GM12878 (cell line): ENCODE results near the gene ABHD12B. TPM values are rescaled to one million over a fixed set of nuclear protein-coding genes. Genes with fewer than 3 reads are reported as not detected.

ENCODE experiments used
- ATAC-seq: fragments of 200-7000 bp; cut with Tn5 transposase; 3 replicates; pipeline ENCODE4 v1.9.1; 2020; ENCODE audit warnings: mild to moderate bottlenecking, moderate library complexity
- BruUV-seq: library from RNA; stranded (reverse); fragments of 400-500 nt; replicated peaks from 2 replicates; lab custom pipeline; 2021; lab: Mats Ljungman, UMichigan
- CTCF ChIA-PET: fragments of 300-600 bp; sonication (Branson Sonifier 250); formaldehyde crosslinking; extraction: SDS; loops from one replicate; lab custom pipeline; 2021; ENCODE audit warnings: inconsistent platforms; lab: Yijun Ruan, JAX
- POLR2A ChIA-PET: fragments of 350-600 bp; formaldehyde crosslinking; extraction: SDS; loops from one replicate; lab custom pipeline; 2021; ENCODE audit warnings: inconsistent platforms; lab: Charles Lee
- RAD21 ChIA-PET: fragments of 300-600 bp; sonication (Branson Sonifier 250); formaldehyde crosslinking; loops from one replicate; lab custom pipeline; 2023; ENCODE audit warnings: antibody characterized with exemption; ENCODE audit not compliant: unreplicated experiment; lab: Charles Lee
- SMC1A ChIA-PET: fragments of 300-600 bp; sonication (Branson Sonifier 250); formaldehyde crosslinking; loops from one replicate; lab custom pipeline; 2023; ENCODE audit not compliant: unreplicated experiment, uncharacterized antibody; lab: Charles Lee
- DNase-seq: peaks from one replicate; pipeline ENCODE4 v3.0.0-alpha.2; 2011; ENCODE audit warnings: low read depth, low spot score
- FAIRE-seq: peaks from 3 replicates; lab custom pipeline; 2011; peaks lifted over from hg19 to GRCh38; lab: Jason Lieb, UNC
- H2AFZ ChIP-seq: 2 replicates; pipeline ENCODE4 v1.6.0; 2011; ENCODE audit warnings: low read depth, low read length, control low read depth; ENCODE audit not compliant: control insufficient read depth
- H3K27ac ChIP-seq: 2 replicates; pipeline ENCODE4 v1.5.1; 2011; ENCODE audit warnings: control low read depth; ENCODE audit not compliant: control insufficient read depth, insufficient read depth
- H3K27me3 ChIP-seq, 2 experiments: replicated peaks in 1 of 2; 2 replicates each; pipeline versions ENCODE4 v1.6.0 to v1.6.1; 2011; ENCODE audit warnings: low read length in 1 of 2; ENCODE audit not compliant: control insufficient read depth in 2 of 2, insufficient read depth in 2 of 2
- H3K36me3 ChIP-seq, 2 experiments: 2 replicates each; pipeline ENCODE4 v1.5.1; 2011; ENCODE audit warnings: low read length in 1 of 2; ENCODE audit not compliant: control insufficient read depth in 2 of 2, insufficient read depth in 2 of 2
- H3K4me1 ChIP-seq: 2 replicates; pipeline ENCODE4 v1.6.1; 2011; ENCODE audit warnings: mild to moderate bottlenecking, low read length, moderate library complexity, mixed read lengths; ENCODE audit not compliant: control insufficient read depth, insufficient read depth
- H3K4me2 ChIP-seq: 2 replicates; pipeline ENCODE4 v1.6.0; 2011; ENCODE audit warnings: control low read depth; ENCODE audit not compliant: control insufficient read depth, insufficient read depth
- H3K4me3 ChIP-seq: fragments of 200-600 bp; sonication (generic); 2 replicates; pipeline ENCODE4 v1.5.1; 2016
- H3K79me2 ChIP-seq: 2 replicates; pipeline ENCODE4 v1.6.0; 2011; ENCODE audit warnings: low read length; ENCODE audit not compliant: control insufficient read depth, insufficient read depth
- H3K9ac ChIP-seq: 2 replicates; pipeline ENCODE4 v1.8.0; 2011; ENCODE audit warnings: low read length, control low read depth, mixed read lengths; ENCODE audit not compliant: control insufficient read depth, insufficient read depth
- H3K9me3 ChIP-seq: replicated peaks from 3 replicates; pipeline ENCODE4 v1.5.1; 2011; ENCODE audit warnings: mild to moderate bottlenecking, low read length; ENCODE audit not compliant: control insufficient read depth, insufficient read depth
- H4K20me1 ChIP-seq: 2 replicates; pipeline ENCODE4 v1.6.0; 2011; ENCODE audit not compliant: control insufficient read depth, insufficient read depth
- BHLHE40 ChIP-seq, 2 experiments: fragments of 450-650 bp in 1 of 2; IDR thresholded peaks; 2 replicates each; pipeline ENCODE4 v1.6.1; 2011 to 2017; ENCODE audit warnings: low read depth in 2 of 2, borderline replicate concordance in 1 of 2, improper control_type of control experiment in 1 of 2, low read length in 1 of 2, mild to moderate bottlenecking in 1 of 2
- BRCA1 ChIP-seq: IDR thresholded peaks from 2 replicates; pipeline ENCODE4 v1.6.1; 2011; ENCODE audit warnings: low read depth, low read length, improper control_type of control experiment
- DPF2 ChIP-seq: fragments of 450-650 bp; IDR thresholded peaks from 2 replicates; pipeline ENCODE4 v1.6.1; 2017; ENCODE audit warnings: mild to moderate bottlenecking
- IKZF2 ChIP-seq, 2 experiments: fragments of 450-650 bp; IDR thresholded peaks; 2 replicates each; pipeline ENCODE4 v1.6.1; 2017; ENCODE audit warnings: mild to moderate bottlenecking in 2 of 2, moderate library complexity in 2 of 2
- MAX ChIP-seq: IDR thresholded peaks from 2 replicates; pipeline ENCODE4 v1.6.1; 2012; ENCODE audit warnings: low read depth, low read length, improper control_type of control experiment
- MEF2B ChIP-seq: fragments of 450-650 bp; IDR thresholded peaks from 2 replicates; pipeline ENCODE4 v1.6.1; 2018; ENCODE audit warnings: mild to moderate bottlenecking, moderate library complexity; ENCODE audit not compliant: partially characterized antibody, poor library complexity, severe bottlenecking
- MXI1 ChIP-seq: fragments of 150-350 bp; IDR thresholded peaks from 2 replicates; pipeline ENCODE4 v1.6.1; 2011; ENCODE audit warnings: low read depth, mild to moderate bottlenecking, inconsistent platforms, low read length, improper control_type of control experiment
- NBN ChIP-seq: fragments of 450-650 bp; IDR thresholded peaks from 2 replicates; pipeline ENCODE4 v1.6.1; 2016
- NR2F1 ChIP-seq: fragments of 450-650 bp; conservative IDR thresholded peaks from 2 replicates; pipeline ENCODE4 v1.6.1; 2017; ENCODE audit warnings: mild to moderate bottlenecking
- POLR2AphosphoS2 ChIP-seq: IDR thresholded peaks from 2 replicates; pipeline ENCODE4 v1.6.1; 2011; ENCODE audit warnings: low read depth, mild to moderate bottlenecking, low read length, improper control_type of control experiment, moderate library complexity
- RAD51 ChIP-seq: fragments of 450-650 bp; IDR thresholded peaks from 2 replicates; pipeline ENCODE4 v1.6.1; 2016; ENCODE audit warnings: moderate library complexity, mild to moderate bottlenecking, inconsistent platforms
- TAF1 ChIP-seq: IDR thresholded peaks from 2 replicates; pipeline ENCODE4 v1.6.1; 2011; ENCODE audit warnings: mild to moderate bottlenecking, low read depth, low read length, borderline replicate concordance
- ZNF687 ChIP-seq: fragments of 450-650 bp; IDR thresholded peaks from 2 replicates; pipeline ENCODE4 v1.6.1; 2017; ENCODE audit warnings: mild to moderate bottlenecking, moderate library complexity
- WGBS: methylation state at CpG from one replicate; pipeline ENCODE4 v1.1.6; 2016; ENCODE audit warnings: low lambda C conversion rate; ENCODE audit not compliant: insufficient replicate concordance, insufficient coverage; ENCODE audit errors: missing lambda C conversion rate; 5-methylcytosine and 5-hydroxymethylcytosine counted together
- in situ Hi-C: fragments of 300-500 bp; cut with MboI; formaldehyde crosslinking; loops from 9 replicates; pipeline ENCODE4 v1.14.3; 2018; ENCODE audit warnings: mixed read lengths
- intact Hi-C: fragments of 100-400 bp; cut with micrococcal nuclease; formaldehyde crosslinking; loops from one replicate; pipeline ENCODE4 v1.14.2; 2022; ENCODE audit not compliant: unreplicated experiment
- polyA plus RNA-seq, 11 experiments: library from polyadenylated mRNA; depleted of rRNA in 4 of 11; unstranded in 6 of 11; stranded (reverse) in 5 of 11; fragments of >200 nt; fragmentation: Nextera tagmentation in 4 of 11; fragmentation: Illumina TruSeq in 1 of 11; extraction: Ambion mirVana in 4 of 11; extraction: Trizol in 1 of 11; gene quantifications; 1 replicate in 1 of 11; 2 replicates in 10 of 11; pipeline versions ENCODE4 v1.2.1 to v1.2.3, GENCODE V29; 2011 to 2016; ENCODE audit warnings: inconsistent platforms in 2 of 11, missing spikeins in 2 of 11, low read depth in 1 of 11
- total RNA-seq, 4 experiments: library from RNA; depleted of rRNA in 3 of 4; stranded (reverse); fragments of >200 nt in 3 of 4; fragmentation: Illumina TruSeq in 1 of 4; extraction: Trizol in 1 of 4; gene quantifications; 2 replicates each; pipeline versions ENCODE4 v1.2.1 to v1.2.3, GENCODE V29; 2013 to 2021
- TF ChIP-seq, protein P1 (sequence below): fragments of 450-650 bp; IDR thresholded peaks from 2 replicates; pipeline ENCODE4 v1.6.1; 2017; ENCODE audit warnings: mild to moderate bottlenecking, moderate library complexity

Gene ABHD12B
- total and polyA plus RNA-seq, 10 of the 15 experiments (the other 5 are each of a cell fraction or from before 2014, with no cell fraction given), result not detected

DNA sequence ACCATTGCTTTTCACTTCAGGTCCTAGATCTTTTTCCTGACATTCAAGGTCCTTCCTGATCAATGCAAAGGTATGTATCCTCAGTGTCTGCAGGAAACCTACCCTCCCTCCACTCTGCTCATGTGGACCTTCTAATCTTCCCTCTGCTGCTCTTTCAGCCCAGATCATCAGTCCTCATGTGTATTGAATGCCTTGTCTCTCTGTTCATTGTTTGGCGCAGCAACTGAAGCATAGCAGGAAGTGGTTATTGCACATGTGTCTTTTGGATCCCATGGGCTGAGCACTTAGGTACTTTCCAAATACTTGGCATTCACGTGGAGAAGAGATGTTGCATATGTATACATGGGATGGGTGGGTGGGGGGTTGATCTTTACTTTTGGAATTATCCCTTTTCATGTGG, 36.6 kb upstream of the ABHD12B start:
- intact Hi-C loops, result loop anchor here (1.0 kb wide), 1 partner anchor 24 kb away; no protein-coding TSS in a partner anchor
- peak overlapping the region; percentile 51 for H3K27ac ChIP-seq
- H3K4me3 ChIP-seq, result no peak overlapping the region
- H3K9me3 ChIP-seq, result no peaks in the 10 kb centered on the region
- WGBS, result 0% methylated on average over 2 of the region's 2 CpGs
- no peak overlapping the region for H3K9ac ChIP-seq
- H3K4me1 ChIP-seq, result peaks cover 24% of the 10 kb centered on the region
- SMC1A ChIA-PET, result interaction anchor here (0.9 to 5.8 kb wide), 3 partner anchors 12 to 24 kb away, joined by 3 to 48 read pairs (median 3); no protein-coding TSS in a partner anchor
- CTCF ChIA-PET, result interaction anchor here (1.9 kb wide), 1 partner anchor 25 kb away, joined by 12 read pairs; no protein-coding TSS in a partner anchor
- H3K36me3 ChIP-seq, result no peaks in the 10 kb centered on the region
- H3K4me2 ChIP-seq, result peak overlapping the region; percentile 26
- no peaks in the 10 kb centered on the region for H4K20me1 ChIP-seq
- H3K27me3 ChIP-seq, result no peaks in the 10 kb centered on the region
- FAIRE-seq, result no peak
- RAD21 ChIA-PET, result interaction anchor here (0.9 to 1.2 kb wide), 3 partner anchors 24 to 25 kb away, joined by 3 to 5 read pairs (median 3); no protein-coding TSS in a partner anchor
- H2AFZ ChIP-seq, result peak overlapping the region; percentile 86
- DNase-seq, result peak; percentile 79
- H3K79me2 ChIP-seq, result peaks cover 22% of the 10 kb centered on the region
- POLR2A ChIA-PET, result interaction anchor here (0.8 to 1.7 kb wide), 2 partner anchors 14 to 25 kb away, joined by 6 read pairs; no protein-coding TSS in a partner anchor
- no TSS peak for BruUV-seq
- in situ Hi-C loops, result no loop called here
- ATAC-seq, result peak; percentile 48
- TF ChIP-seq MXI1 (no peak), BRCA1 (no peak), IKZF2 (IDR thresholded peaks at IDR 0.05) (peak; percentile 75 to 81; a peak in 3 of 4 replicates), TAF1 (no peak), MEF2B (peak; percentile 48), NR2F1 (no peak), BHLHE40 (IDR thresholded peaks at IDR 0.05; ENCODE audit: borderline replicate concordance in 1 of 2, low read depth in 2 of 2, low read length in 1 of 2) (peak; percentile 81 to 83), RAD51 (peak; percentile 24; the same call in 1 of the 2 replicates), MAX (peak; percentile 56; the same call in 1 of the 2 replicates), POLR2AphosphoS2 (no peak), ZNF687 (peak; percentile 87), NBN (0 out of 2 replicates have a peak, but pooled peaks have one; percentile 17), DPF2 (0 out of 2 replicates have a peak, but pooled peaks have one; percentile 13)
- TF ChIP-seq, protein P1, sequence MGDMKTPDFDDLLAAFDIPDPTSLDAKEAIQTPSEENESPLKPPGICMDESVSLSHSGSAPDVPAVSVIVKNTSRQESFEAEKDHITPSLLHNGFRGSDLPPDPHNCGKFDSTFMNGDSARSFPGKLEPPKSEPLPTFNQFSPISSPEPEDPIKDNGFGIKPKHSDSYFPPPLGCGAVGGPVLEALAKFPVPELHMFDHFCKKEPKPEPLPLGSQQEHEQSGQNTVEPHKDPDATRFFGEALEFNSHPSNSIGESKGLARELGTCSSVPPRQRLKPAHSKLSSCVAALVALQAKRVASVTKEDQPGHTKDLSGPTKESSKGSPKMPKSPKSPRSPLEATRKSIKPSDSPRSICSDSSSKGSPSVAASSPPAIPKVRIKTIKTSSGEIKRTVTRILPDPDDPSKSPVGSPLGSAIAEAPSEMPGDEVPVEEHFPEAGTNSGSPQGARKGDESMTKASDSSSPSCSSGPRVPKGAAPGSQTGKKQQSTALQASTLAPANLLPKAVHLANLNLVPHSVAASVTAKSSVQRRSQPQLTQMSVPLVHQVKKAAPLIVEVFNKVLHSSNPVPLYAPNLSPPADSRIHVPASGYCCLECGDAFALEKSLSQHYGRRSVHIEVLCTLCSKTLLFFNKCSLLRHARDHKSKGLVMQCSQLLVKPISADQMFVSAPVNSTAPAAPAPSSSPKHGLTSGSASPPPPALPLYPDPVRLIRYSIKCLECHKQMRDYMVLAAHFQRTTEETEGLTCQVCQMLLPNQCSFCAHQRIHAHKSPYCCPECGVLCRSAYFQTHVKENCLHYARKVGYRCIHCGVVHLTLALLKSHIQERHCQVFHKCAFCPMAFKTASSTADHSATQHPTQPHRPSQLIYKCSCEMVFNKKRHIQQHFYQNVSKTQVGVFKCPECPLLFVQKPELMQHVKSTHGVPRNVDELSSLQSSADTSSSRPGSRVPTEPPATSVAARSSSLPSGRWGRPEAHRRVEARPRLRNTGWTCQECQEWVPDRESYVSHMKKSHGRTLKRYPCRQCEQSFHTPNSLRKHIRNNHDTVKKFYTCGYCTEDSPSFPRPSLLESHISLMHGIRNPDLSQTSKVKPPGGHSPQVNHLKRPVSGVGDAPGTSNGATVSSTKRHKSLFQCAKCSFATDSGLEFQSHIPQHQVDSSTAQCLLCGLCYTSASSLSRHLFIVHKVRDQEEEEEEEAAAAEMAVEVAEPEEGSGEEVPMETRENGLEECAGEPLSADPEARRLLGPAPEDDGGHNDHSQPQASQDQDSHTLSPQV, result no peak
